B cell (primary cell): ENCODE data around the gene CHMP6.

Experiments used
- EZH2 ChIP-seq: IDR thresholded peaks from 2 replicates; pipeline ENCODE4 v1.6.1; 2012; ENCODE audit warnings: borderline replicate concordance, low read depth, mild to moderate bottlenecking, moderate library complexity, low read length; ENCODE audit not compliant: insufficient read depth, poor library complexity, severe bottlenecking
- TF ChIP-seq, protein P1 (sequence below): fragments of 200-600 bp; IDR thresholded peaks from one replicate; pipeline ENCODE4 v1.8.0; 2022; ENCODE audit warnings: antibody characterized with exemption, mild to moderate bottlenecking

- no peak for TF ChIP-seq EZH2
- TF ChIP-seq, protein P1, sequence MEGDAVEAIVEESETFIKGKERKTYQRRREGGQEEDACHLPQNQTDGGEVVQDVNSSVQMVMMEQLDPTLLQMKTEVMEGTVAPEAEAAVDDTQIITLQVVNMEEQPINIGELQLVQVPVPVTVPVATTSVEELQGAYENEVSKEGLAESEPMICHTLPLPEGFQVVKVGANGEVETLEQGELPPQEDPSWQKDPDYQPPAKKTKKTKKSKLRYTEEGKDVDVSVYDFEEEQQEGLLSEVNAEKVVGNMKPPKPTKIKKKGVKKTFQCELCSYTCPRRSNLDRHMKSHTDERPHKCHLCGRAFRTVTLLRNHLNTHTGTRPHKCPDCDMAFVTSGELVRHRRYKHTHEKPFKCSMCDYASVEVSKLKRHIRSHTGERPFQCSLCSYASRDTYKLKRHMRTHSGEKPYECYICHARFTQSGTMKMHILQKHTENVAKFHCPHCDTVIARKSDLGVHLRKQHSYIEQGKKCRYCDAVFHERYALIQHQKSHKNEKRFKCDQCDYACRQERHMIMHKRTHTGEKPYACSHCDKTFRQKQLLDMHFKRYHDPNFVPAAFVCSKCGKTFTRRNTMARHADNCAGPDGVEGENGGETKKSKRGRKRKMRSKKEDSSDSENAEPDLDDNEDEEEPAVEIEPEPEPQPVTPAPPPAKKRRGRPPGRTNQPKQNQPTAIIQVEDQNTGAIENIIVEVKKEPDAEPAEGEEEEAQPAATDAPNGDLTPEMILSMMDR, result no peak
These were observed 37.9 kb upstream of the CHMP6 start for GRCh38 chr17:80953471-80954315.
